SK-N-MC (cell line): ENCODE data around the gene CFAP77.

ENCODE experiments used
- EZH2 ChIP-seq: fragments of 200-600 bp; sonication (generic); IDR thresholded peaks from one replicate; pipeline ENCODE4 v1.6.1; 2017; ENCODE audit warnings: antibody characterized with exemption
- FOXP2 ChIP-seq: optimal IDR thresholded peaks from 2 replicates; pipeline ENCODE3; 2011; ENCODE audit warnings: mild to moderate bottlenecking, moderate library complexity; ENCODE audit not compliant: insufficient read depth; ENCODE audit errors: extremely low read length, control extremely low read depth
- POLR2AphosphoS5 ChIP-seq: IDR thresholded peaks from 2 replicates; pipeline ENCODE4 v1.6.1; 2012; ENCODE audit warnings: mild to moderate bottlenecking, low read depth, low read length, borderline replicate concordance

GRCh38 chr9:132424857-132425674 lies 15.1 kb downstream of the CFAP77 start:
- TF ChIP-seq POLR2AphosphoS5 (no peak), EZH2 (no peak), FOXP2 (no peak)
